Prostate gland (tissue), 2 donors: ENCODE data around the gene GBGT1. TPM values are rescaled to one million over a fixed set of nuclear protein-coding genes. Genes with fewer than 3 reads are reported as not detected.
"Not testable (repeated sequence)": the region's sequence is repeated elsewhere in the genome, so short reads cannot be mapped to it uniquely, and the experiment has no call there.

Experiments used
- DNase-seq: peaks from one replicate; pipeline ENCODE4 v3.0.0-alpha.2; 2019; ENCODE audit warnings: low spot score
- H3K27ac ChIP-seq, 2 donors: fragments of 200-600 bp; sonication (generic); 2 replicates each; pipeline ENCODE4 v1.5.1; 2017 to 2019
- H3K27me3 ChIP-seq: fragments of 200-600 bp; sonication (generic); replicated peaks from 2 replicates; pipeline ENCODE4 v1.5.1; 2019; ENCODE audit not compliant: insufficient read depth
- H3K36me3 ChIP-seq, 2 donors: fragments of 200-600 bp; sonication (generic); 1 replicate in 1 of 2; 2 replicates in 1 of 2; pipeline versions ENCODE4 v1.5.1 to v1.8.1; 2017 to 2019
- H3K4me1 ChIP-seq: fragments of 200-600 bp; sonication (generic); replicated peaks from 2 replicates; pipeline ENCODE4 v1.5.1; 2019
- H3K4me3 ChIP-seq, 2 donors: fragments of 200-600 bp; sonication (generic); 2 replicates each; pipeline ENCODE4 v1.5.1; 2017 to 2019
- H3K9me3 ChIP-seq: fragments of 200-600 bp; sonication (generic); 2 replicates; pipeline ENCODE4 v1.5.1; 2017
- POLR2A ChIP-seq: fragments of 450-650 bp; IDR thresholded peaks from one replicate; pipeline ENCODE4 v1.6.1; 2016; ENCODE audit warnings: antibody characterized with exemption, mild to moderate bottlenecking
- POLR2AphosphoS5 ChIP-seq: sonication (generic); formaldehyde crosslinking; IDR thresholded peaks from one replicate; pipeline ENCODE4 v1.6.1; 2017; ENCODE audit warnings: antibody characterized with exemption
- WGBS: methylation state at CpG from one replicate; pipeline ENCODE4 v1.1.5; 2018; 5-methylcytosine and 5-hydroxymethylcytosine counted together
- intact Hi-C: fragments of 100-400 bp; cut with DNase I; formaldehyde crosslinking; loops from one replicate; pipeline ENCODE4 v1.14.2; 2022
- total RNA-seq, 2 donors: library from RNA; depleted of rRNA; stranded (reverse); fragments of >200 nt; gene quantifications; one replicate each; pipeline ENCODE4 v1.1.0, GENCODE V29; 2016
- TF ChIP-seq, protein P1 (sequence below), 4 experiments: fragments of 200-600 bp in 2 of 4; fragments of 450-650 bp in 2 of 4; sonication (generic) in 2 of 4; IDR thresholded peaks; 1 replicate in 3 of 4; 2 replicates in 1 of 4; pipeline ENCODE4 v1.5.1; 2016 to 2019; ENCODE audit warnings: antibody characterized with exemption in 4 of 4, mild to moderate bottlenecking in 2 of 4, moderate library complexity in 2 of 4

Gene GBGT1
- 10 to 100 TPM; 10.7 to 14.0 TPM for total RNA-seq

DNA sequence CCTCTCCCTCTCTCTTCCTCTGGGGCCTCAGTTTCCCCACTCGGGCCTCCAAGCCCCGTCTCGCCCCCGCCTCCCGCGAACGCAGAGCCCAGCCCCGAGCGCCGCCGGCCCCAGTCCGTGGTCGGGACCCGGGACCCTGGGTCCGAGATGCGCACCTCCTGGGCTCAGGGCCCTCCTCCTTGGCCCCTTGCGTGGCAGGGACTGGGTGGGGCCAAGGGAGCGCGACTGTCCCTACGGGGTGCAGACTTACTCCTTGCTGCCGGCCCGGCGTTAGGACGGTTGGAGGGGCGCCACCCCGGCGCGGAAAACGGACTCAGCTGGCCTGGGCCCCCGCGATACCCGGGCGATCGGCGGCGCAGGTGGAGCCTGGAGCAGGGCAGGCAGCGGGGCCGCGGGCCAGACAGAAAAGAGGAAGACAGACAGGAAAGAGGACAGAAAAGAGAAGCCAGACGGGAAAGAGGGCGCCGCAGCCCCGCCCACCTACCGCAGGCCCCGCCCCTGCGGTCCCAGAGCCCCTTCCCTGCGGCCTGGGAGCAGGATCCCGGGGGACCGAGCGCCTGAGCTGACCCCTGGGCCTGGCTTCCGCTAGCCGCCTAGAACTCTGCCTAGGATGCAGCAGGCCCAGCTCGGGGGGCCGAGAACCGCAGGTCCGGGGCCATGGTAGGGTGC is at the start of gene GBGT1:
Gene GBGT1 (minus strand): TSS at position 411 of the 669 bp plus-strand sequence. CDS start 1,502 bp downstream, outside the sequence.
- Histone ChIP-seq H3K36me3 (no peaks in the 10 kb centered on the region), H3K9me3 (no peaks in the 10 kb centered on the region), H3K27ac (peak within 1 kb of the TSS; percentile 58 to 60), H3K27me3 (no peaks in the 10 kb centered on the region), H3K4me1 (peaks cover 8% of the 10 kb centered on the region), H3K4me3 (peak within 1 kb of the TSS; percentile 57 to 58)
- no peak for DNase-seq
- TF ChIP-seq, protein P1, sequence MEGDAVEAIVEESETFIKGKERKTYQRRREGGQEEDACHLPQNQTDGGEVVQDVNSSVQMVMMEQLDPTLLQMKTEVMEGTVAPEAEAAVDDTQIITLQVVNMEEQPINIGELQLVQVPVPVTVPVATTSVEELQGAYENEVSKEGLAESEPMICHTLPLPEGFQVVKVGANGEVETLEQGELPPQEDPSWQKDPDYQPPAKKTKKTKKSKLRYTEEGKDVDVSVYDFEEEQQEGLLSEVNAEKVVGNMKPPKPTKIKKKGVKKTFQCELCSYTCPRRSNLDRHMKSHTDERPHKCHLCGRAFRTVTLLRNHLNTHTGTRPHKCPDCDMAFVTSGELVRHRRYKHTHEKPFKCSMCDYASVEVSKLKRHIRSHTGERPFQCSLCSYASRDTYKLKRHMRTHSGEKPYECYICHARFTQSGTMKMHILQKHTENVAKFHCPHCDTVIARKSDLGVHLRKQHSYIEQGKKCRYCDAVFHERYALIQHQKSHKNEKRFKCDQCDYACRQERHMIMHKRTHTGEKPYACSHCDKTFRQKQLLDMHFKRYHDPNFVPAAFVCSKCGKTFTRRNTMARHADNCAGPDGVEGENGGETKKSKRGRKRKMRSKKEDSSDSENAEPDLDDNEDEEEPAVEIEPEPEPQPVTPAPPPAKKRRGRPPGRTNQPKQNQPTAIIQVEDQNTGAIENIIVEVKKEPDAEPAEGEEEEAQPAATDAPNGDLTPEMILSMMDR (IDR thresholded peaks at IDR 0.05), result no peak
- TF ChIP-seq POLR2A, result peak; percentile 49
- peak; percentile 36 for TF ChIP-seq POLR2AphosphoS5
- intact Hi-C loops, result no loop called here
- WGBS, result 2% methylated on average over 43 of the region's 56 CpGs

DNA sequence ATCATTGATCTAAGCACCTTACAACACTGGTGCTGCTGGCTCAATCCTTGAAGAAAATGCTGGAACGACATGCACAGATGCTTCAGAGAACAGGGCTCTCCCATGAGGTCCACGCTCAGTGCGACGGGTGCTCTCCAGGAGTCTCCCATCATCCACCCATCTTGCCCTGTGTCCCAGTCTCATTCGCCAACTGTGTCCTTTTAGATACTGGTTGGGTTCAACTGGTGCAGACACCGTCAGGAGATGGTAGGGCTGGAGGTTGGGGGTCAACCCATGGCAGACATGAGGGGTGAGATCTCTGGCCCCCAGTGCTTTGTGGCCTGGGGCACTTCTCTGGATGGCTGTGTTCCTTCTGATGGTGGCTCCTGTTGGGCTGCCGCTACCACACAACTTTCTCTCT is 46.9 kb upstream of the GBGT1 start:
- H3K27ac ChIP-seq, result no peak overlapping the region
- no peak for DNase-seq
- WGBS, result 83% methylated on average over 7 of the region's 7 CpGs

DNA sequence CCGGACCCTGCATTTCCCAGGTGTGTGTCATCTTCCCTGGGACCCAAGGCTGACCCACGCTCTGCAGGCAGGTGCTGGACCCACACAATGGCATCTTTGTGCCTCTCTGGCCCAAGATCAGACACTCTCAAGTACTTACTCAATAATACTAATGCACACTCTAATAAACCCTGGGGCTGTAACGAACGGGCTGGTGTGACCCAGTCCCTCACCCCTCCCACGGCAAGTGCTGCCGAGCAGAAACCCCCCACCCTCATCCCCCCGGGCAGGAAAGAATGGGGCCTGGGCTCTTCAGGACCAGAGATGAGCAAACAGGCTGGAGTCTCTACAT is 46.5 kb upstream of the GBGT1 start:
- H3K27me3 ChIP-seq, result no peaks in the 10 kb centered on the region
- no peaks in the 10 kb centered on the region for H3K9me3 ChIP-seq
- WGBS, result 27% methylated on average over 7 of the region's 7 CpGs
- intact Hi-C loops, result no loop called here
- H3K27ac ChIP-seq, result no peak overlapping the region
- H3K36me3 ChIP-seq, result no peaks in the 10 kb centered on the region
- H3K4me3 ChIP-seq, result no peak overlapping the region
- no peak for TF ChIP-seq POLR2A
- no peaks in the 10 kb centered on the region for H3K4me1 ChIP-seq
- no peak for DNase-seq

More for the DNA sequence above, 46.9 kb upstream of the GBGT1 start:
- H3K9me3 ChIP-seq, result no peaks in the 10 kb centered on the region
- H3K4me3 ChIP-seq, result no peak overlapping the region
- no peak for TF ChIP-seq POLR2A
- TF ChIP-seq, protein P1 (IDR thresholded peaks at IDR 0.05), result no peak
- no peak for TF ChIP-seq POLR2AphosphoS5
- no peaks in the 10 kb centered on the region for H3K4me1 ChIP-seq
- intact Hi-C loops, result no loop called here
- H3K36me3 ChIP-seq, result no peaks in the 10 kb centered on the region
- no peaks in the 10 kb centered on the region for H3K27me3 ChIP-seq

DNA sequence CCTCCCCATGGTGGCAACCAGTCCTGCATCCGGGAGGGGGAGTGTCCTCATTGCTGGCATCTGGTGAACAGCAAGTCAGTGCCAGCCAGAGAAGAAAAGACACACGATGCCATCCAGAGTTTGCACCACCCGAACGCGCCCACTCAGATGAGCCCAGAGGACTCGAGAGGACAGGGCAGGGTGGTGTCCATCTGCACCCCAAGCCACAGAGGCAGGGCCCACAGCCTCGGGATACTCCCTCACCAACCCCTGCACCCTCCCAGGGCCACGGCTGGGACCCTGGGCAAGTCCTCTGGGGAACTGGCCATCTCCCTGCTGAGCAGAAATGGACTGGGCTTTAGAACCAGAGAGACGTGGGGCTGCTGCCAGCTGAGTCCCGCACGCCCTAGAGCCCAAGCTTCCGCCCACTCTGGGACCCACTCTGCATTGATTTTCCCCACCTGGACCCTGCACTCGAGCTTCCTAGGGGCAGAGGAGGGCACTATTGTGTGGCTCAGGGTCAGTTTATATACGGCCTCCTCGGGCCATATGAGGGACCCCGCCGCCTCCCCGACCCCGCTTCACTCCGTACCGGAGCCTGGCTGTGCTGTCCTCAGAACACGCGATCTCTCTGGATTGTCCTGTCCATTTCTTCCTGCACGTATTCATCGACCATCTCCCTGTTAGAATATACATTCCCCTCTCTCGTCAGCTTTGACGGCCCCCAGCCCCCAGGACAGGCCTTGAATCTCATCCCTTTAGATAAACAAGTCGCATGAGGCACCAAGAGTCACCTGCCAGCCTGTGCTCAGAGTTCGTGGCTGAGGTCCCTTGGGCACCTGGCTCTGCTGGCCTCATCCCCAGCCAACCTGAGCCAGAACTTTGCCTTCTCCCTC is 45.9 kb upstream of the GBGT1 start:
- H3K27ac ChIP-seq, H3K4me3 ChIP-seq, H3K36me3 ChIP-seq, H3K27me3 ChIP-seq, intact Hi-C loops, H3K4me1 ChIP-seq, H3K9me3 ChIP-seq, DNase-seq: not testable (repeated sequence)
- WGBS, result 47% methylated on average over 29 of the region's 29 CpGs

DNA sequence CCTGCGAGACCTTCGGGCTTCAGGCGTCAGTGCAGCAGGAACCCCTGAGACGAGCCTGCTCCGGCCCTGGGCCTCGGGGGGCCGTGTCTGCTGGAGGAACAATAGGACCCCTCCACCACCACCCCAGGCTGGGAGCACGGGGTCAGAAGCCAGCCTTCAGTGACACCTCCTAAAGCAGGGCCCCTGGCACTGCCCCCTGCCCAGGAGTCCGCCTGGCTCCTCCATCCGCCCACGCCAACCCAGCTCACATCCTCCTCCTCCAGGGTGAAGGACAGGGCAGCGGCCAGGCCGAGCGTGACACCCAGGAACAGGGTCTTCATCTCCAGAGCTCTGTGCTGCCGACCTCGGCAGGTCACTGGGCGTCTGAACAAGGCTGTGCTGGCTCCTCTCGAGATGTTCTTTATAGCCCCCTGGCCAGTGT is 45.2 kb upstream of the GBGT1 start, which contains the start of gene OBP2B:
Gene OBP2B (minus strand): TSS at position 371 of the 421 bp plus-strand sequence. CDS start 51 bp downstream, at position 320.
- DNase-seq, H3K4me3 ChIP-seq, H3K27me3 ChIP-seq, H3K36me3 ChIP-seq, H3K4me1 ChIP-seq, intact Hi-C loops, H3K27ac ChIP-seq, H3K9me3 ChIP-seq: not testable (repeated sequence)
- WGBS, result no CpG with 5 or more reads among the region's 18 CpGs

DNA sequence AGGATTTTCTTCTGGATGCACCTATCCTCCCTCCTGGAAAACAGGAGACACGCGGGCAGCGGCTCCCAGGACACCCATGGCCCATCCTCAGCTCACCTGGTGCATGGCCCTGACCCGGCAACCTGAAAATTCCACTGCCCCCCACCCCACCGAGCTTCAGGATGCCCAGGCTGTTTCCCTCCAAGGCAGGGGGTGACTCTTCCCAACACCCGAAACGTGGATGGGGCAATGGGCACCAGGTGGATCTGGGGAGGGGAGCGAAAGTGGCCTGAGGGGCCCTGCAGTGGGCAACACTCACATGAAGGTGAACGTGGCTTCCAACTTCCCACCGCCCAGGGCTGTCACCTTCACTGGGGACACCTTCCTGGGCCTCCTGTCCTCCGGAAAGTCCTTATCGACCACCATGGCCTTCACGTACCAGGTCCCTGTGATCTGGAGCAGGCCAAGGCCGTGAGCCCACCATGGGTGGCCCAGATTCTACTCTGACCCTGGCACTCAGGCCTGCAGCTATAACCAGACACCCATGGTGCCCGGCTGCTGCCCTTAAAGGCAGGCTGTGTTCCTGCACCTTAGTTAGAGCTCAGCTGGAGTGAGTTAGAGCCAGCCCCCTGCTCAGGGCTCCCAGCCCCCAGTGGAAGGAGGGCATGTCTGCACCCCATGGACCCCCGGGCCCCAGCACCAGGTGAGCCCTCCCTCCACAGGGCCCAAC is 44.6 kb upstream of the GBGT1 start:
- DNase-seq, H3K9me3 ChIP-seq, intact Hi-C loops, H3K4me1 ChIP-seq, H3K27me3 ChIP-seq, H3K36me3 ChIP-seq, H3K27ac ChIP-seq, H3K4me3 ChIP-seq: not testable (repeated sequence)
- WGBS, result 84% methylated on average over 11 of the region's 16 CpGs
